Measurements from ENCODE around the gene C16orf95.

Gene C16orf95

DNA sequence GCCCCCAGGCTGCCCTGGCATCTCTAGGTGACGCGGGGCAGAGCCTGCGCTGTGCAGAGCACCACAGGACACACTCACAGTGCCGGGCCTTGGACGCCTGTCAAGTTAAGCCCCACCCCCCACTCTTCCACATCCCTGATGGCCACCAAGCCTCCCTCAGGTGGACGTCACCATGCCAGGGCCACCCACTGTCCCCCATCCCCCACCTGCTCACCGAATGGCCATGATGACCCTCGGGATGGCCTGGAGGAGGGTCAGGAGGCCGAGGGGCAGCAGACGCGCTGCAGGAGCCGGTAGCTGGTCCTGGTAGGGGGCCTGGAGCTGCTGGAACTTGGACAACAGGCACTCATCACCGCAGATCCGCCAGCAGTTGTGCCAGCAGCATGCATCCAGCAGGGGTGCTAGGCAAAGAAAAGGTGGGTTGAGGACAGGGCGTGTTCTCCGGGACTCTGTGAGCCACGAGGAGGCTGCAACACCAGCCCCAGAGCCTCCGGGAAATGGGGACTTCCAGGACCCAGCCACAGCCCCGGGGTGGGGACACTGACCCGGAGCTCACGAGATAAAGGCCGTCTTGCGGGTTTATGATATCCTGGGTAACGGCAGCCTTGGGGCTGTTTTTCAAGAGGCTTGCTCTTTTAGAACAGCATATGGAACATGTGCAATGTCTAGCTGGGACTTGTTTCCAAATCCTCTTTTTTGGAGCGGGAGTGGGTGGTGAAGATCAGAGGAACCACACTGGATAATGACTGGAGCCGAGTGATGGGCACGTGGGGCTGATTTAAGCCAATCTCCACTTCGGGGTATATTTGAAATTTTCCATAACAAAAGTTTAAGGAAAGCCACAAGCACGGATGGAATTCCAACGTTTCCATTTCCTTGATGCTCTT, 11.4 kb downstream of the C16orf95 start:
- H3K9ac ChIP-seq (ENCODE audit: low read length): no peak overlapping the region
- no peak overlapping the region for H3K27ac ChIP-seq (ENCODE audit: low read length)
- no peak overlapping the region for H3K4me3 ChIP-seq (ENCODE audit: low read length)
- H3K4me2 ChIP-seq (ENCODE audit: low read length): no peak overlapping the region
- no peaks in the 10 kb centered on the region for H4K20me1 ChIP-seq (ENCODE audit: insufficient read depth, low read length)
- H3K36me3 ChIP-seq (replicated peaks; ENCODE audit: low read depth, low read length): peaks cover 6% of the 10 kb centered on the region
- H3K4me1 ChIP-seq (ENCODE audit: low read length): no peaks in the 10 kb centered on the region
- H2AFZ ChIP-seq (ENCODE audit: low read depth, low read length): no peak overlapping the region
- no peaks in the 10 kb centered on the region for H3K9me3 ChIP-seq (ENCODE audit: insufficient read depth, low read length)
- no peaks in the 10 kb centered on the region for H3K79me2 ChIP-seq (ENCODE audit: low read length)
- TF ChIP-seq EZH2phosphoT487 (IDR thresholded peaks at IDR 0.05; ENCODE audit: low read depth) (no peak), CTCF (IDR thresholded peaks at IDR 0.05; ENCODE audit: low read depth, low read length) (no peak)
- no peaks in the 10 kb centered on the region for H3K27me3 ChIP-seq (ENCODE audit: low read depth, low read length)

DNA sequence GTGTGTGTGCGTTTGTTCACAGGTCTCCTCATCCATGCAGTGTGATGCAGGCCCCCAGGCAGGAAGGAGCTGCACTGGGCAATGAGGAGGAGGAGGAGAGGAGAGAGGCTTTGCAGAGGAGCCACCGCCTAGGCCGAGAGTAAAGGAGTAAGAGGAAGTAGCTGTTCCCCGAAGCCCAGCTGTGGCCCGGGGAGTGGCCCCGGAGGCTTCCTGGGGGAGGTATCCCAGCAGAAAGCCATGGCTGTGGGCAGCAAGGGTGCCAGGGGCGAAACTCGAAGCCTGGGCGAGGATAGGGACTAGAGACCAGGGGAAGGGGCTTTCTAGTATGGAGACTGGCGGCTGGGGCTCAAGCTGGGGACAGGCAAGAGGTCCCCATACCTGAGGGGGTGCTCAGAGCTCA, 12.2 kb downstream of the C16orf95 start:
- Histone ChIP-seq H3K9me3 (ENCODE audit: insufficient read depth, low read length) (no peaks in the 10 kb centered on the region), H3K4me1 (ENCODE audit: low read length) (no peaks in the 10 kb centered on the region), H3K27ac (ENCODE audit: low read length) (no peak overlapping the region), H3K27me3 (ENCODE audit: low read depth, low read length) (no peaks in the 10 kb centered on the region), H3K36me3 (replicated peaks; ENCODE audit: low read depth, low read length) (peaks cover 6% of the 10 kb centered on the region), H2AFZ (ENCODE audit: low read depth, low read length) (no peak overlapping the region), H4K20me1 (ENCODE audit: insufficient read depth, low read length) (no peaks in the 10 kb centered on the region), H3K9ac (ENCODE audit: low read length) (no peak overlapping the region), H3K79me2 (ENCODE audit: low read length) (no peaks in the 10 kb centered on the region), H3K4me2 (ENCODE audit: low read length) (no peak overlapping the region), H3K4me3 (ENCODE audit: low read length) (no peak overlapping the region)
- no peak for TF ChIP-seq EZH2phosphoT487 (IDR thresholded peaks at IDR 0.05; ENCODE audit: low read depth)
- no peak for TF ChIP-seq CTCF (IDR thresholded peaks at IDR 0.05; ENCODE audit: low read depth, low read length)

DNA sequence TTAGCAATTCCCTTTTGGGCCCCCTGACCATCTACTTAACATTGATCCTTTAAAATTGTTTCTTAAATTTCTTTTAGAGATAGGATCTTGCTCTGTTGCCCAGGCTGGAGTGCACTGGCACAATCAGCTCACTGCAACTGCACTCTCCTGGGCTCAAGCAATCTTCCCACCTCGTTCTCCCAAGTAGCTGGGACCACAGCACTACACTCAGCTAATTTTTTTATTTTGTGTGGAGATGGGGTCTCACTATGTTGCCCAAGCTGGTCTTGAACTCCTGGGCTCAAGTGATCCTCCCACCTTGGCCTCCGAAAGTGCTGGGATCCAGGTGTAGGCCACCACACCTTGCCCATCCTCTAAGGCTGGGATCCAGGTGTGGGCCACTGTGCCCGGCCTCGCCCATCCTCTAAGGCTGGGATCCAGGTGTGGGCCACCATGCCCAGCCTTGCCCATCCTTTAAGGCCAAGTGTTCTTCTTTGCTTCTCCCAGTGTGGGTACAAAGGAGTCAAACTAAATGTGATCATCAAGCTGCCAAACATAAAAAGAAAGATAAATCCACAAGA, 13.2 kb downstream of the C16orf95 start:
- no peak for TF ChIP-seq EZH2phosphoT487 (IDR thresholded peaks at IDR 0.05; ENCODE audit: low read depth)
- no peak for TF ChIP-seq CTCF (IDR thresholded peaks at IDR 0.05; ENCODE audit: low read depth, low read length)
- H3K9ac ChIP-seq (ENCODE audit: low read length): no peak overlapping the region
- no peaks in the 10 kb centered on the region for H3K27me3 ChIP-seq (ENCODE audit: low read depth, low read length)
- H3K9me3 ChIP-seq (ENCODE audit: insufficient read depth, low read length): no peaks in the 10 kb centered on the region
- H3K27ac ChIP-seq (ENCODE audit: low read length): no peak overlapping the region
- H2AFZ ChIP-seq (ENCODE audit: low read depth, low read length): no peak overlapping the region
- peaks cover 6% of the 10 kb centered on the region for H3K36me3 ChIP-seq (replicated peaks; ENCODE audit: low read depth, low read length)
- no peaks in the 10 kb centered on the region for H3K4me1 ChIP-seq (ENCODE audit: low read length)
- H3K4me3 ChIP-seq (ENCODE audit: low read length): no peak overlapping the region
- H4K20me1 ChIP-seq (ENCODE audit: insufficient read depth, low read length): no peaks in the 10 kb centered on the region
- H3K4me2 ChIP-seq (ENCODE audit: low read length): no peak overlapping the region
- H3K79me2 ChIP-seq (ENCODE audit: low read length): no peaks in the 10 kb centered on the region

- no peaks in the 10 kb centered on the region for H4K20me1 ChIP-seq (ENCODE audit: insufficient read depth, low read length)
- H3K27me3 ChIP-seq (ENCODE audit: low read depth, low read length): no peaks in the 10 kb centered on the region
- no peak overlapping the region for H3K27ac ChIP-seq (ENCODE audit: low read length)
- no peak overlapping the region for H3K4me3 ChIP-seq (ENCODE audit: low read length)
- no peak overlapping the region for H3K9ac ChIP-seq (ENCODE audit: low read length)
- no peaks in the 10 kb centered on the region for H3K79me2 ChIP-seq (ENCODE audit: low read length)
- no peaks in the 10 kb centered on the region for H3K9me3 ChIP-seq (ENCODE audit: insufficient read depth, low read length)
- peaks cover under 1% of the 10 kb centered on the region for H3K36me3 ChIP-seq (replicated peaks; ENCODE audit: low read depth, low read length)
- no peak overlapping the region for H3K4me2 ChIP-seq (ENCODE audit: low read length)
- no peaks in the 10 kb centered on the region for H3K4me1 ChIP-seq (ENCODE audit: low read length)
- no peak for TF ChIP-seq CTCF (IDR thresholded peaks at IDR 0.05; ENCODE audit: low read depth, low read length)
- TF ChIP-seq EZH2phosphoT487 (IDR thresholded peaks at IDR 0.05; ENCODE audit: low read depth): no peak
- H2AFZ ChIP-seq (ENCODE audit: low read depth, low read length): no peak overlapping the region
Measured at GRCh38 chr16:87303431-87303930, 13.7 kb downstream of the C16orf95 start.

Measured in OCI-LY3 (cell line).